Right atrium auricular region (tissue), 2 donors: Measurements from ENCODE around the gene SYNJ2. TPM values are rescaled to one million over a fixed set of nuclear protein-coding genes. Genes with fewer than 3 reads are reported as not detected.
A peak's percentile ranks its signal among the peaks of the same experiment; 100 is the strongest.

Experiments
- DNase-seq: peaks from one replicate; pipeline ENCODE4 v3.0.0-alpha.2; 2019; ENCODE audit warnings: low spot score
- H3K27ac ChIP-seq, 2 donors: fragments of 200-600 bp; sonication (generic); 1 replicate in 1 of 2; 2 replicates in 1 of 2; pipeline ENCODE4 v1.5.1; 2016 to 2019
- H3K27me3 ChIP-seq, 2 donors: fragments of 200-600 bp; sonication (generic); one replicate each; pipeline versions ENCODE4 v1.5.1 to v1.6.0; 2017 to 2019
- H3K36me3 ChIP-seq: fragments of 200-600 bp; sonication (generic); one replicate; pipeline ENCODE4 v1.5.1; 2016
- H3K4me1 ChIP-seq, 2 donors: fragments of 200-600 bp; sonication (generic); one replicate each; pipeline versions ENCODE4 v1.5.1 to v1.6.0; 2017 to 2019
- H3K4me3 ChIP-seq, 2 donors: fragments of 200-600 bp; sonication (generic); 1 replicate in 1 of 2; 2 replicates in 1 of 2; pipeline ENCODE4 v1.5.1; 2017 to 2019; ENCODE audit warnings: mild to moderate bottlenecking in 1 of 2, moderate library complexity in 1 of 2
- H3K9me3 ChIP-seq, 2 donors: fragments of 200-600 bp; sonication (generic); one replicate each; pipeline ENCODE4 v1.5.1; 2019
- total RNA-seq, 2 donors: library from RNA; depleted of rRNA; stranded (reverse); fragments of >200 nt; gene quantifications; one replicate each; pipeline ENCODE4 v1.1.0, GENCODE V29; 2016
- TF ChIP-seq, protein P1 (sequence below), 2 donors: fragments of 200-600 bp; sonication (generic); IDR thresholded peaks; one replicate each; pipeline ENCODE4 v1.5.1; 2019; ENCODE audit warnings: antibody characterized with exemption in 2 of 2

SYNJ2 gene
- total RNA-seq, 2 donors from 2014 or later: 10.1 to 20.0 TPM

GRCh38 chr6:157996918-157997702 is 15.4 kb downstream of the SYNJ2 start:
- Histone ChIP-seq H3K27ac (no peak overlapping the region), H3K36me3 (no peaks in the 10 kb centered on the region), H3K4me3 (no peak overlapping the region), H3K27me3 (no peaks in the 10 kb centered on the region), H3K9me3 (no peaks in the 10 kb centered on the region), H3K4me1 (peaks cover 0 to 22% of the 10 kb centered on the region in 2 donors)
- TF ChIP-seq, protein P1, sequence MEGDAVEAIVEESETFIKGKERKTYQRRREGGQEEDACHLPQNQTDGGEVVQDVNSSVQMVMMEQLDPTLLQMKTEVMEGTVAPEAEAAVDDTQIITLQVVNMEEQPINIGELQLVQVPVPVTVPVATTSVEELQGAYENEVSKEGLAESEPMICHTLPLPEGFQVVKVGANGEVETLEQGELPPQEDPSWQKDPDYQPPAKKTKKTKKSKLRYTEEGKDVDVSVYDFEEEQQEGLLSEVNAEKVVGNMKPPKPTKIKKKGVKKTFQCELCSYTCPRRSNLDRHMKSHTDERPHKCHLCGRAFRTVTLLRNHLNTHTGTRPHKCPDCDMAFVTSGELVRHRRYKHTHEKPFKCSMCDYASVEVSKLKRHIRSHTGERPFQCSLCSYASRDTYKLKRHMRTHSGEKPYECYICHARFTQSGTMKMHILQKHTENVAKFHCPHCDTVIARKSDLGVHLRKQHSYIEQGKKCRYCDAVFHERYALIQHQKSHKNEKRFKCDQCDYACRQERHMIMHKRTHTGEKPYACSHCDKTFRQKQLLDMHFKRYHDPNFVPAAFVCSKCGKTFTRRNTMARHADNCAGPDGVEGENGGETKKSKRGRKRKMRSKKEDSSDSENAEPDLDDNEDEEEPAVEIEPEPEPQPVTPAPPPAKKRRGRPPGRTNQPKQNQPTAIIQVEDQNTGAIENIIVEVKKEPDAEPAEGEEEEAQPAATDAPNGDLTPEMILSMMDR (IDR thresholded peaks at IDR 0.05): no peak
- no peak for DNase-seq

DNA sequence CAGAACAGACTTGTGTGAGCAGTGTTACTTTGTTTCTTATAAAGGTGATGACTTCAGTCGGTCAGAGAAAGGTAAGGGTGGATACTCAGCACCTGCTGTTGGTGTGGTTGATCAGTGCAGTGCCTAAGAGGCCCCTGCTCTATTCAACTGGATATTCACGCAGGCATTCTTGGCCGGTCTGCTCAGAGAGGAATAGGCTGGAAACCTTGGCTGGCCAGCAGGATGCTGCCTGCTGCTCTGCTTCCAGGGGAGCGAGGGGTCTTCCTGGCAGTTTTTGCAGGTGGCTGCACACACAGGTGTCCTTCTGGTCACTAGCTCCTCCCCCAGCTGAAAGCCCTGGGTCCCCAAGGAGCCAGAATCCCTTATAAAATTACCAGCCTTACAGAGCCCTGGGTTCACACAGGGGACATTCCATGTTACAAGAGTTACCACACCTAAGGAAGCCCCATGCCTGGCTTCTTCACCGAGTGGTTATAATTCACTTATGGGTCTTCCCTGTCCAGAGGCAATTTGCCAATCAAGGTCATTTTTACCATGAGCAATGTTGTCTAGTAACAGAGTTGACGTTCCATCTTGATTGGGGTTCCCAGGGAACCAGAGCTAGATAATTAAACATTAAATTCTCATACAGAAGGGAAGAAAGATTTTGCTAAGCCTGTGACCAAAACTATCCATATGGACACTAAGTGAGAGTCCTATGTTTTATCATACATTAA is 16.4 kb downstream of the SYNJ2 start:
- no peaks in the 10 kb centered on the region for H3K27me3 ChIP-seq
- H3K9me3 ChIP-seq: no peaks in the 10 kb centered on the region
- no peak overlapping the region for H3K27ac ChIP-seq
- DNase-seq: no peak
- no peak overlapping the region for H3K4me3 ChIP-seq
- TF ChIP-seq, protein P1 (IDR thresholded peaks at IDR 0.05): no peak
- H3K4me1 ChIP-seq: peaks cover 0 to 31% of the 10 kb centered on the region in 2 donors
- H3K36me3 ChIP-seq: no peaks in the 10 kb centered on the region

DNA sequence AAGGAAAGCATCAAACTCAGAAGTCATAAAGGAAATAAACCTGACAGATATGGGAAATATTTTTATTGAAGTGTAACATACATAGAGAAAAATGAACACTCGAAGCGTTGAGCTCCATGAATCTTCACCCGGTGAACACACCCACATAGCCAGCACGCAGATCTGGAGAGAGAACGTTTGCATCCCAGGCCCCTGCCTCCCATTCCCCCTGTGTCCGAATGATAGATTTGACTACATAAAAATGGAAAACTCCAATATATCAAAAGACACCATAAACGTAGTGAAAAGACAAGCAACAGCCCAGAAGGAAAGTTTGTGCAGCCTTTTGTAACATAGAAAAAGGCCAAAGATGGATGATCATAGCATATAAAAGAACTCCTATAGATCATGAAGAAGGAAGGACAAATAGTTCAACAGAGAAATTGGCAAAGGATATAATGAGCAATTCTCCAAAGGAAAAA is 17.1 kb downstream of the SYNJ2 start:
- H3K9me3 ChIP-seq: no peaks in the 10 kb centered on the region
- peak overlapping the region in 1 of 2 donors; percentile 7 for H3K27ac ChIP-seq
- TF ChIP-seq, protein P1 (IDR thresholded peaks at IDR 0.05): no peak
- H3K36me3 ChIP-seq: no peaks in the 10 kb centered on the region
- no peaks in the 10 kb centered on the region for H3K27me3 ChIP-seq
- DNase-seq: no peak
- peaks cover 0 to 38% of the 10 kb centered on the region in 2 donors for H3K4me1 ChIP-seq
- H3K4me3 ChIP-seq: no peak overlapping the region

- Histone ChIP-seq H3K27me3 (no peaks in the 10 kb centered on the region), H3K27ac (peak overlapping the region in 1 of 2 donors; percentile 7), H3K4me3 (no peak overlapping the region), H3K36me3 (no peaks in the 10 kb centered on the region), H3K4me1 (peaks cover 0 to 45% of the 10 kb centered on the region in 2 donors), H3K9me3 (no peaks in the 10 kb centered on the region)
- DNase-seq: no peak
- TF ChIP-seq, protein P1 (IDR thresholded peaks at IDR 0.05): no peak
Measured at GRCh38 chr6:157999168-158000051, 17.7 kb downstream of the SYNJ2 start.

DNA sequence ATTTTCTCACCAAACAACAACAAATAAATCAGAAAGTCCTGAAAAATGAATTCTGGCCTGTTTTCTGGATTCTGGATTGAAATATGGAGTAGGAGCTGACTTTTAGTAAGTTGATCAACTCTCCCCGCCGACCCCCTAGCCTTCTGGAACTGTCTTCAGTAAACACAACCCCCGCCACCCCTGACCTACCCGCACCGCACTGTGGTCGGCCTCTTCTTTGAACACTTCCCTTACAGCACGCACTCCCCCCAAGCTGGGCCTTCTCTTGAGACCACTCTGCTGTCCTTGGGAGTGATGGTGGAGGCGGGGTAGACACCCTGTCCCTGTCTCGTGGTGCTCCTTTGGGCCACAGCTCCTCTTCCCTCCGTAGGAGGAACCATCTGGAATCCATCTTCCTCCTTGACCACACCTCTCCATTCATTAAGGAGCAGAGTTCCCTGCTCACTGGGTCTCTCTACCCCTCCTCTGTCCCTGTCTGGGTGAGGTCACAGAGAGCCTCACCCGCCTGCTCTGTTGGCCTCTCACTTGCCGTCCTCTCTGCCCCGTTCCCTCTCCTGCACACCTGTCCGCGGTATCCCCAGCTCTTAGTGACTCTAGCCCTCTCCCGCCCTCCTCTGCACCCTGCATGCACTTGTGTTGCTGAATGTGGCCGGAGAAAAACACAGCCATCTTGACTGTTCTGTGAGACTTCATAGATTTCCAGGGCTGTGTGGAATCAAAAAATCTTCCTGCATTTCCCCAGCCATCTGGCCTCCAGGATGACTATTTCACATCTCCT is 19.1 kb downstream of the SYNJ2 start:
- no peak for DNase-seq
- Histone ChIP-seq H3K27ac (no peak overlapping the region), H3K36me3 (no peaks in the 10 kb centered on the region), H3K9me3 (no peaks in the 10 kb centered on the region), H3K4me1 (peaks cover 0 to 48% of the 10 kb centered on the region in 2 donors), H3K4me3 (no peak overlapping the region), H3K27me3 (no peaks in the 10 kb centered on the region)
- TF ChIP-seq, protein P1 (IDR thresholded peaks at IDR 0.05): no peak
